Ureter (tissue), 1 donor: ENCODE results near the gene AARSD1. TPM values are rescaled to one million over a fixed set of nuclear protein-coding genes. Genes with fewer than 3 reads are reported as not detected.
"Not testable (repeated sequence)": the region's sequence is repeated elsewhere in the genome, so short reads cannot be mapped to it uniquely, and the experiment has no call there.

Experiments used
- DNase-seq: peaks from one replicate; pipeline ENCODE4 v3.0.0-alpha.2; 2020; ENCODE audit warnings: low spot score
- total RNA-seq: library from RNA; stranded (reverse); gene quantifications from one replicate; pipeline ENCODE4 v1.2.4, GENCODE V29; 2023
- donor health status: DM: yes; HTN: yes; CAD: no.

Gene AARSD1
- total RNA-seq, 1 donor from 2014 or later: 69.1 TPM

GRCh38 chr17:42920106-42920900 is 44.0 kb downstream of the AARSD1 start:
- DNase-seq: no peak

- DNase-seq: not testable (repeated sequence)
These were observed 44.7 kb downstream of the AARSD1 start for GRCh38 chr17:42919522-42920077.

GRCh38 chr17:42918902-42919521 is 45.2 kb downstream of the AARSD1 start:
- no peak for DNase-seq

- no peak for DNase-seq
These were observed 47.0 kb downstream of the AARSD1 start for GRCh38 chr17:42917236-42917603.

GRCh38 chr17:42916388-42917235 is 47.6 kb downstream of the AARSD1 start:
- not testable (repeated sequence) for DNase-seq

GRCh38 chr17:42915288-42915687 is 49.0 kb downstream of the AARSD1 start:
- not testable (repeated sequence) for DNase-seq

- no peak for DNase-seq
These were observed 50.2 kb downstream of the AARSD1 start for GRCh38 chr17:42913981-42914617.

- DNase-seq: peak; percentile 53
These were observed 50.7 kb downstream of the AARSD1 start for GRCh38 chr17:42913522-42913921.

GRCh38 chr17:42908872-42909700 is 55.2 kb downstream of the AARSD1 start:
- no peak for DNase-seq

GRCh38 chr17:42906772-42907446 is 57.3 kb downstream of the AARSD1 start:
- DNase-seq: no peak

GRCh38 chr17:42904110-42904469 is 60.2 kb downstream of the AARSD1 start:
- DNase-seq: no peak

GRCh38 chr17:42901535-42902229 is 62.6 kb downstream of the AARSD1 start:
- no peak for DNase-seq

Other genes starting within 250 kb of the AARSD1 start
- gene EZH1, start 219.4 kb downstream of the AARSD1 start, total RNA-seq: 45.7 TPM
- 41.9 TPM for gene RAMP2, start 203.2 kb downstream of the AARSD1 start, total RNA-seq
- 54.0 TPM for gene VPS25, start 191.0 kb downstream of the AARSD1 start, total RNA-seq
- gene WNK4, start 183.8 kb downstream of the AARSD1 start, total RNA-seq: not detected
- 80.4 TPM for gene COA3, start 165.8 kb downstream of the AARSD1 start, total RNA-seq
- 0.75 TPM for gene CNTD1, start 165.6 kb downstream of the AARSD1 start, total RNA-seq
- 101 TPM for gene BECN1, start 140.2 kb downstream of the AARSD1 start, total RNA-seq
- 113 TPM for gene PSME3, start 131.1 kb downstream of the AARSD1 start, total RNA-seq
- 3.6 TPM for gene AOC2, start 119.9 kb downstream of the AARSD1 start, total RNA-seq
- 89.9 TPM for gene AOC3, start 113.3 kb downstream of the AARSD1 start, total RNA-seq
- not detected for gene G6PC1, start 63.7 kb downstream of the AARSD1 start, total RNA-seq
- 2.7 TPM for gene PTGES3L, start 15.6 kb upstream of the AARSD1 start, total RNA-seq
- gene RUNDC1, start 16.1 kb upstream of the AARSD1 start, total RNA-seq: 24.7 TPM
- gene RPL27, start 34.0 kb upstream of the AARSD1 start, total RNA-seq: 1,133 TPM
- gene IFI35, start 42.3 kb upstream of the AARSD1 start, total RNA-seq: 30.5 TPM
- gene VAT1, start 57.9 kb upstream of the AARSD1 start, total RNA-seq: 128 TPM
- 3.0 TPM for gene RND2, start 60.8 kb upstream of the AARSD1 start, total RNA-seq
- 9.7 TPM for gene BRCA1, start 160.9 kb upstream of the AARSD1 start, total RNA-seq
- 84.7 TPM for gene NBR1, start 206.8 kb upstream of the AARSD1 start, total RNA-seq
- gene TMEM106A, start 247.4 kb upstream of the AARSD1 start, total RNA-seq: 15.5 TPM